SU-DHL-6 (cell line): ENCODE data around the gene ARHGEF1.
A peak's percentile ranks its signal among the peaks of the same experiment; 100 is the strongest.

Experiments
- H2AFZ ChIP-seq: fragments of 200-600 bp; sonication (generic); 2 replicates; pipeline ENCODE4 v1.6.1; 2014; ENCODE audit warnings: low read depth, mild to moderate bottlenecking, moderate library complexity, mixed read lengths, antibody characterized with exemption, low read length; ENCODE audit not compliant: severe bottlenecking
- H3F3A ChIP-seq: fragments of 200-600 bp; shearing (Covaris generic); 2 replicates; pipeline ENCODE4 v1.6.0; 2016; ENCODE audit warnings: antibody characterized with exemption, mild to moderate bottlenecking; ENCODE audit not compliant: insufficient read depth
- H3K27ac ChIP-seq: fragments of 200-600 bp; sonication (generic); 2 replicates; pipeline ENCODE4 v1.5.1; 2016; ENCODE audit warnings: low read depth, mild to moderate bottlenecking, low read length, moderate library complexity, mixed read lengths
- H3K27me3 ChIP-seq: fragments of 200-600 bp; sonication (generic), shearing (Covaris generic); 2 replicates; pipeline ENCODE4 v1.6.0; 2014; ENCODE audit warnings: mild to moderate bottlenecking, low read length
- H3K36me3 ChIP-seq: fragments of 200-600 bp; sonication (generic); 2 replicates; pipeline ENCODE4 v1.6.1; 2014; ENCODE audit warnings: mild to moderate bottlenecking, low read length, mixed read lengths
- H3K4me2 ChIP-seq: fragments of 300-600, 200-600 bp; shearing (Covaris generic), sonication (generic); 2 replicates; pipeline ENCODE4 v1.6.0; 2014; ENCODE audit warnings: low read length, low read depth, mild to moderate bottlenecking; ENCODE audit not compliant: poor library complexity, severe bottlenecking
- H3K4me3 ChIP-seq: fragments of 200-600 bp; sonication (generic); 2 replicates; pipeline ENCODE4 v1.5.1; 2014; ENCODE audit warnings: antibody characterized with exemption, low read length, mild to moderate bottlenecking, mixed read lengths; ENCODE audit not compliant: insufficient read depth, poor library complexity, severe bottlenecking
- H3K79me2 ChIP-seq: fragments of 200-600 bp; sonication (generic); 2 replicates; pipeline ENCODE4 v1.6.1; 2014; ENCODE audit warnings: mild to moderate bottlenecking, low read length, moderate library complexity; ENCODE audit not compliant: insufficient read depth
- H3K9ac ChIP-seq: fragments of 200-600 bp; sonication (generic); 2 replicates; pipeline ENCODE4 v1.7.0; 2014; ENCODE audit warnings: mild to moderate bottlenecking, low read length
- H3K9me2 ChIP-seq: fragments of 200-600 bp; sonication (generic); replicated peaks from 2 replicates; pipeline ENCODE4 v1.6.1; 2014; ENCODE audit warnings: low read length; ENCODE audit not compliant: insufficient read depth
- H3K9me3 ChIP-seq: fragments of 200-600 bp; sonication (generic); 2 replicates; pipeline ENCODE4 v1.6.1; 2014; ENCODE audit warnings: low read length, mixed read lengths; ENCODE audit not compliant: insufficient read depth
- H4K20me1 ChIP-seq: fragments of 200-600 bp; sonication (generic); 2 replicates; pipeline ENCODE4 v1.6.1; 2014; ENCODE audit warnings: low read depth, mild to moderate bottlenecking, antibody characterized with exemption, low read length, moderate library complexity, mixed read lengths
- CTCF ChIP-seq: fragments of 200-600 bp; sonication (generic); IDR thresholded peaks from one replicate; pipeline ENCODE4 v1.5.1; 2017; ENCODE audit warnings: antibody characterized with exemption, mild to moderate bottlenecking, low read length, moderate library complexity; ENCODE audit not compliant: insufficient read depth, poor library complexity, severe bottlenecking
- EZH2phosphoT487 ChIP-seq: fragments of 200-600 bp; sonication (generic), shearing (Covaris generic); conservative IDR thresholded peaks from 2 replicates; pipeline ENCODE4 v1.6.1; 2018; ENCODE audit warnings: mild to moderate bottlenecking, antibody characterized with exemption, low read length, moderate library complexity, mixed read lengths

Gene ARHGEF1

GRCh38 chr19:41889896-41890295 lies 6.9 kb downstream of the ARHGEF1 start:
- Histone ChIP-seq H3K79me2 (peaks cover 43% of the 10 kb centered on the region), H3K36me3 (no peaks in the 10 kb centered on the region), H3K9me3 (no peaks in the 10 kb centered on the region), H3K9ac (no peak overlapping the region), H3K9me2 (no peaks in the 10 kb centered on the region), H3K4me3 (no peak overlapping the region), H3K4me2 (no peak overlapping the region), H2AFZ (no peak overlapping the region), H4K20me1 (no peaks in the 10 kb centered on the region), H3F3A (peaks cover 3% of the 10 kb centered on the region; the same call in 1 of the 2 replicates), H3K27ac (no peak overlapping the region), H3K27me3 (no peaks in the 10 kb centered on the region)
- no peak for TF ChIP-seq EZH2phosphoT487

- H3K9me3 ChIP-seq = no peaks in the 10 kb centered on the region
- H3K4me3 ChIP-seq = no peak overlapping the region
- H3K27ac ChIP-seq = no peak overlapping the region
- no peak overlapping the region for H3K4me2 ChIP-seq
- H3K79me2 ChIP-seq = peaks cover 33% of the 10 kb centered on the region
- no peak overlapping the region for H3K9ac ChIP-seq
- H3F3A ChIP-seq = peaks cover 3% of the 10 kb centered on the region; the same call in 1 of the 2 replicates
- H3K27me3 ChIP-seq = no peaks in the 10 kb centered on the region
- no peaks in the 10 kb centered on the region for H4K20me1 ChIP-seq
- H2AFZ ChIP-seq = no peak overlapping the region
- no peaks in the 10 kb centered on the region for H3K9me2 ChIP-seq
- no peaks in the 10 kb centered on the region for H3K36me3 ChIP-seq
- TF ChIP-seq EZH2phosphoT487 (no peak), CTCF (no peak)
Measured at GRCh38 chr19:41890936-41891335, 8.0 kb downstream of the ARHGEF1 start.

GRCh38 chr19:41892173-41892902 lies 9.4 kb downstream of the ARHGEF1 start:
- no peak overlapping the region for H3K27ac ChIP-seq
- no peaks in the 10 kb centered on the region for H3K36me3 ChIP-seq
- H3K79me2 ChIP-seq = peaks cover 19% of the 10 kb centered on the region; the same call in 1 of the 2 replicates
- TF ChIP-seq EZH2phosphoT487 (no peak), CTCF (no peak)
- no peaks in the 10 kb centered on the region for H3K27me3 ChIP-seq
- no peak overlapping the region for H3K4me2 ChIP-seq
- no peaks in the 10 kb centered on the region for H3K9me2 ChIP-seq
- no peaks in the 10 kb centered on the region for H3K9me3 ChIP-seq
- H4K20me1 ChIP-seq = no peaks in the 10 kb centered on the region
- H3K4me3 ChIP-seq = no peak overlapping the region
- no peak overlapping the region for H3K9ac ChIP-seq
- no peaks in the 10 kb centered on the region; the same call in 1 of the 2 replicates for H3F3A ChIP-seq
- H2AFZ ChIP-seq = no peak overlapping the region

GRCh38 chr19:41893899-41894298 lies 10.9 kb downstream of the ARHGEF1 start:
- H3K9me3 ChIP-seq = no peaks in the 10 kb centered on the region
- no peaks in the 10 kb centered on the region for H3K9me2 ChIP-seq
- no peak overlapping the region for H2AFZ ChIP-seq
- no peak overlapping the region for H3K4me3 ChIP-seq
- H3K27ac ChIP-seq = peak overlapping the region; percentile 29
- H3K79me2 ChIP-seq = peaks cover 7% of the 10 kb centered on the region; the same call in 1 of the 2 replicates
- H3K36me3 ChIP-seq = no peaks in the 10 kb centered on the region
- H3K4me2 ChIP-seq = no peak overlapping the region
- H3K27me3 ChIP-seq = no peaks in the 10 kb centered on the region
- no peak overlapping the region for H3K9ac ChIP-seq
- no peaks in the 10 kb centered on the region for H4K20me1 ChIP-seq
- 0 out of 2 replicates have a peak, but pooled peaks cover 2% of the 10 kb centered on the region for H3F3A ChIP-seq
- TF ChIP-seq CTCF (no peak), EZH2phosphoT487 (no peak)
